ENCODE measurements around the gene GNG8. TPM values are rescaled to one million over a fixed set of nuclear protein-coding genes. Genes with fewer than 3 reads are reported as not detected.

GNG8 gene
- not detected for total RNA-seq
- polyA plus RNA-seq (2013, experiment 1 of 2), result not detected
- polyA plus RNA-seq (2013, experiment 2 of 2), result not detected
- 0 to 6.3 (median 0.84) reads per million in 172 experiments for total RNA-seq

DNA sequence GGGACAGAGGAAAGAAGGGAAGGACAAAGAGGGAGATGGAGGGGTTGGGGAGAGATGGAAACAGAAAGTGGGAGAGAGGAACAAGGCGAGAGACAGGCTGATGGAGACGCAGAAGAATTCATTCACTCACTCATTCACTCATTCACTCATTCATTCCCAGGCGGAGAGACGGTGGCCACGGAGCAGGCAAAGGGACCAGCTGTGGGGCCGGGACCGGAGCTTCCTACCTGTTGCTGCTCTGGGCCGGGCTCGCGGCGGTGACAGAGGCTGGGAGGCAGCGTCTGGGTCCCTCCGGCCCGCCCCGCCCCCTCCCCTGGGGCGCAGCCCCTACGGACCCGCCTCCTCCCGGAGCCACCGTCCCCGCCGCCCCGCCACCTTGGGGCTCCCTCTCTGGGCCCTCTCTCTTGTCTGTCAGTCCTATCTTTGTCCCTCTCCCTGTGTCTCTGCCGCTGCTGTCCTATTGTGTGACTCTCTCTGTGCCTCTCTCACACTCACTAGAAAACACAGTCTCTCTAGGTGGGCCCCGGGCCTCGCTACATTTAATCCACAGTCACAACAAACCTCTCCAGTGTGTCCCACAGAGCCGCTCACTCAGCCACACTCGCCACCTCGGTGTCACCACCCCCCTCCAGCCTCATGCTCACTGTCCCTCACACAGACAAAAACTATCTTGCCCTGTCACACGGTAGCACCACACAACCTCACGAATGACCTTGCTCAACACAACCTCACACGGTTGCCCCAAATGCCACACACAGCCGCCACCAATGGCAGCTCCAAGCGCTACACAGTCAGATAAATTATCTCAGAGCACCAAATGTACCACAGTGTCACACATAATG is at the start of gene GNG8:
Gene GNG8 (minus strand): TSS at position 283 of the 842 bp plus-strand sequence. CDS start 1,520 bp downstream, outside the sequence.
- intact Hi-C loops (cut with DNase I, micrococcal nuclease), result no loop called here
- Mint-ChIP-seq H3K4me1 (ENCODE audit: low read depth) (peaks cover 19% of the 10 kb centered on the region), H3K27ac (no peak within 1 kb of the TSS)

DNA sequence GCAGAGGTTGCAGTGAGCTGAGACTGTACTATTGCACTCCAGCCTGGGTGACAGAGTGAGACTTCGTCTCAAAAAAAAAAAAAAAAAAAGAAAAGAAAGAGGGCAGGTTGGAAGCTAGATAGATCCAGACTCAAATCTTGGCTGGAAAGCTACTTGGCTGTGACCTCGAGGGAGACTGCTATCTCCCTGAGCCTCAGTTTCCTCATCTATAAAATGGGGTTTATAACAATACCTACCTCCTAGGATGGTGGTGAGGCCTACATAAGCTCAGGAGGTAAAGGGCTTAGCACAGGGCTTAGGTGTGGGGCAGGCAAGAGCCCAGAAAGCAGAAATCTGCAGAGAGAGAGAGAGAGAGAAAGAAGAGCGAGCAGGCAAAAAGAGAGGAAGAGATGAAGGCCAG is 49.2 kb upstream of the GNG8 start:
- H3K27ac ChIP-seq (ENCODE audit: low read depth in 1 of 2, low read length in 2 of 2), result no peak overlapping the region
- Mint-ChIP-seq H3K36me3 (ENCODE audit: low read depth) (peaks cover 82% of the 10 kb centered on the region), H3K4me1 (ENCODE audit: low read depth) (no peaks in the 10 kb centered on the region), H3K9me3 (no peaks in the 10 kb centered on the region), H3K27ac (peak overlapping the region; percentile 21), H3K4me3 (no peak overlapping the region), H3K27me3 (no peaks in the 10 kb centered on the region)
- intact Hi-C loops (cut with DNase I, micrococcal nuclease), result no loop called here
- ATAC-seq (ENCODE audit: poor library complexity) (no peak), DNase-seq (no peak)
- H3K9me3 ChIP-seq (ENCODE audit: control insufficient read depth in 1 of 2, insufficient read depth in 1 of 2, low read length in 2 of 2), result no peaks in the 10 kb centered on the region
- no peaks in the 10 kb centered on the region for H3K27me3 ChIP-seq (ENCODE audit: control insufficient read depth in 1 of 2, insufficient read depth in 2 of 2, low read length in 2 of 2)
- H3K4me1 ChIP-seq (ENCODE audit: insufficient read depth, low read length), result no peaks in the 10 kb centered on the region
- peaks cover 79% of the 10 kb centered on the region for H3K36me3 ChIP-seq (ENCODE audit: insufficient read depth, low read length)
- ChIA-PET CTCF (interaction anchor here (0.5 to 1.4 kb wide), 2 partner anchors 71 to 755 kb away, joined by 3 to 4 read pairs; no protein-coding TSS in a partner anchor), POLR2A (no interaction called here)
- H3K4me3 ChIP-seq (ENCODE audit: low read length), result no peak overlapping the region
- TF ChIP-seq CTCF (IDR thresholded peaks at IDR 0.05), result no peak

More for the DNA sequence above, at the start of gene GNG8:
- no peaks in the 10 kb centered on the region for H3K9me3 Mint-ChIP-seq
- Histone ChIP-seq H3K36me3 (ENCODE audit: insufficient read depth, low read length) (no peaks in the 10 kb centered on the region), H3K27me3 (ENCODE audit: control insufficient read depth in 1 of 2, insufficient read depth in 2 of 2, low read length in 2 of 2) (no peaks in the 10 kb centered on the region), H3K4me1 (ENCODE audit: insufficient read depth, low read length) (peaks cover 62% of the 10 kb centered on the region), H3K27ac (ENCODE audit: low read depth in 1 of 2, low read length in 2 of 2) (no peak within 1 kb of the TSS), H3K4me3 (ENCODE audit: low read length) (no peak within 1 kb of the TSS), H3K9me3 (ENCODE audit: control insufficient read depth in 1 of 2, insufficient read depth in 1 of 2, low read length in 2 of 2) (no peaks in the 10 kb centered on the region)
- POLR2A ChIA-PET, result interaction anchor here (0.6 kb wide), 2 partner anchors 16 to 25 kb away, joined by 3 read pairs; no protein-coding TSS in a partner anchor
- DNase-seq, result peak in 5 of 14 experiments; percentile 17 to 72 (median 53)
- ATAC-seq (ENCODE audit: poor library complexity), result no peak
- H3K4me3 Mint-ChIP-seq, result peak within 1 kb of the TSS; percentile 42
- H3K36me3 Mint-ChIP-seq (ENCODE audit: low read depth), result no peaks in the 10 kb centered on the region
- no peak for TF ChIP-seq CTCF (IDR thresholded peaks at IDR 0.05)
- CTCF ChIA-PET, result interaction anchor here (0.7 to 2.1 kb wide), 3 partner anchors 26 to 1737 kb away, joined by 3 to 8 read pairs (median 3); no protein-coding TSS in a partner anchor
- peaks cover 5% of the 10 kb centered on the region for H3K27me3 Mint-ChIP-seq

- ATAC-seq (ENCODE audit: poor library complexity) (peak; percentile 98), DNase-seq (peak; percentile 21 to 80 (median 57))
- no peaks in the 10 kb centered on the region for H3K27me3 ChIP-seq (ENCODE audit: control insufficient read depth in 1 of 2, insufficient read depth in 2 of 2, low read length in 2 of 2)
- Mint-ChIP-seq H3K4me3 (no peak overlapping the region), H3K36me3 (ENCODE audit: low read depth) (peaks cover 92% of the 10 kb centered on the region), H3K9me3 (no peaks in the 10 kb centered on the region), H3K27ac (peak overlapping the region; percentile 20), H3K27me3 (no peaks in the 10 kb centered on the region), H3K4me1 (ENCODE audit: low read depth) (peaks cover 13% of the 10 kb centered on the region)
- ChIA-PET CTCF (interaction anchor here (1.4 kb wide), 1 partner anchor 16 kb away, joined by 3 read pairs; no protein-coding TSS in a partner anchor), POLR2A (interaction anchor here (1.3 kb wide), 1 partner anchor 9 kb away, joined by 3 read pairs; no protein-coding TSS in a partner anchor)
- intact Hi-C loops (cut with DNase I, micrococcal nuclease), result no loop called here
- H3K4me1 ChIP-seq (ENCODE audit: insufficient read depth, low read length), result no peaks in the 10 kb centered on the region
- no peaks in the 10 kb centered on the region for H3K9me3 ChIP-seq (ENCODE audit: control insufficient read depth in 1 of 2, insufficient read depth in 1 of 2, low read length in 2 of 2)
- H3K4me3 ChIP-seq (ENCODE audit: low read length), result no peak overlapping the region
- H3K36me3 ChIP-seq (ENCODE audit: insufficient read depth, low read length), result peaks cover 82% of the 10 kb centered on the region
- TF ChIP-seq CTCF (IDR thresholded peaks at IDR 0.05), result no peak
- H3K27ac ChIP-seq (ENCODE audit: low read depth in 1 of 2, low read length in 2 of 2), result no peak overlapping the region
These were observed 42.2 kb upstream of the GNG8 start for GRCh38 chr19:46678110-46678732.
